Thoracic aorta (tissue), 2 donors: ENCODE measurements around the gene TBL1Y. TPM values are rescaled to one million over a fixed set of nuclear protein-coding genes. Genes with fewer than 3 reads are reported as not detected.

ENCODE experiments used
- ATAC-seq: fragments of 150-250 bp; one replicate; pipeline ENCODE4 v1.8.0; 2017; ENCODE audit warnings: low read depth; ENCODE audit not compliant: insufficient number of reproducible peaks, low FRiP score
- DNase-seq: peaks from one replicate; pipeline ENCODE4 v3.0.0-alpha.2; 2020; ENCODE audit warnings: low spot score
- H3K27ac ChIP-seq, 2 donors: fragments of 200-600 bp; sonication (generic); 1 replicate in 1 of 2; 2 replicates in 1 of 2; pipeline ENCODE4 v1.5.1; 2016; ENCODE audit warnings: mild to moderate bottlenecking in 2 of 2, moderate library complexity in 2 of 2
- H3K27me3 ChIP-seq: fragments of 200-600 bp; sonication (generic); replicated peaks from 2 replicates; pipeline ENCODE4 v1.6.0; 2016; ENCODE audit warnings: mild to moderate bottlenecking; ENCODE audit not compliant: insufficient read depth
- H3K36me3 ChIP-seq: fragments of 200-600 bp; sonication (generic); one replicate; pipeline ENCODE4 v1.5.1; 2016
- H3K4me1 ChIP-seq, 2 donors: fragments of 200-600 bp; sonication (generic); 1 replicate in 1 of 2; 2 replicates in 1 of 2; pipeline versions ENCODE4 v1.5.1 to v1.6.0; 2016; ENCODE audit warnings: low read depth in 2 of 2, mild to moderate bottlenecking in 1 of 2; ENCODE audit not compliant: control insufficient read depth in 1 of 2
- H3K4me3 ChIP-seq: fragments of 200-600 bp; sonication (generic); 2 replicates; pipeline ENCODE4 v1.5.1; 2016; ENCODE audit warnings: mild to moderate bottlenecking
- H3K9me3 ChIP-seq: fragments of 200-600 bp; sonication (generic); 2 replicates; pipeline ENCODE4 v1.5.1; 2016
- total RNA-seq, 2 donors: library from RNA; depleted of rRNA; stranded (reverse); fragments of >200 nt; gene quantifications; one replicate each; pipeline versions ENCODE4 v1.1.0 to v1.2.3, GENCODE V29; 2016
- TF ChIP-seq, protein P1 (sequence below): fragments of 200-600 bp; sonication (generic); IDR thresholded peaks from one replicate; pipeline ENCODE4 v1.5.1; 2019; ENCODE audit warnings: antibody characterized with exemption

TBL1Y gene
- total RNA-seq, 2 donors from 2014 or later: 0.27 to 0.28 TPM

DNA sequence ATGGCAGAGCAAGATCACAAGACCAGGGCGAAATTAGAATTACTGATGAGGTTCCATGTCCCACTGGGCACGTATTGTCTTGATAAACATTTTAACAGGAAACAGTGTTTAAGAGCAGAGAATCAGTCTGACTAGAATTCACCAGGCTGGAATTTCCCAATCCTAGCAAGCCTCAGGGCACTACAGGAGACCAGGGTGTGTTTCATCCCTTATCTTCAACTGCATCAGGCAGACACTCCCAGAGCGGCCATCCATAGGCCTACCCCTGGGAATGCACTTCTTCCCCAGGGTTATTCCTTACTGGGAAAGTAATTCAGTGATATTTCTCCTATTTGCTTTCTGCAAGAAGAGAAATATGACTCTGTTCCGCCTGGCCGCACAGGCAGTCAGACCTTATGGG, 205.4 kb downstream of the TBL1Y start:
- ATAC-seq: no peak
- H3K9me3 ChIP-seq: no peaks in the 10 kb centered on the region
- no peak overlapping the region for H3K27ac ChIP-seq
- TF ChIP-seq, protein P1, sequence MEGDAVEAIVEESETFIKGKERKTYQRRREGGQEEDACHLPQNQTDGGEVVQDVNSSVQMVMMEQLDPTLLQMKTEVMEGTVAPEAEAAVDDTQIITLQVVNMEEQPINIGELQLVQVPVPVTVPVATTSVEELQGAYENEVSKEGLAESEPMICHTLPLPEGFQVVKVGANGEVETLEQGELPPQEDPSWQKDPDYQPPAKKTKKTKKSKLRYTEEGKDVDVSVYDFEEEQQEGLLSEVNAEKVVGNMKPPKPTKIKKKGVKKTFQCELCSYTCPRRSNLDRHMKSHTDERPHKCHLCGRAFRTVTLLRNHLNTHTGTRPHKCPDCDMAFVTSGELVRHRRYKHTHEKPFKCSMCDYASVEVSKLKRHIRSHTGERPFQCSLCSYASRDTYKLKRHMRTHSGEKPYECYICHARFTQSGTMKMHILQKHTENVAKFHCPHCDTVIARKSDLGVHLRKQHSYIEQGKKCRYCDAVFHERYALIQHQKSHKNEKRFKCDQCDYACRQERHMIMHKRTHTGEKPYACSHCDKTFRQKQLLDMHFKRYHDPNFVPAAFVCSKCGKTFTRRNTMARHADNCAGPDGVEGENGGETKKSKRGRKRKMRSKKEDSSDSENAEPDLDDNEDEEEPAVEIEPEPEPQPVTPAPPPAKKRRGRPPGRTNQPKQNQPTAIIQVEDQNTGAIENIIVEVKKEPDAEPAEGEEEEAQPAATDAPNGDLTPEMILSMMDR: no peak
- H3K36me3 ChIP-seq: no peaks in the 10 kb centered on the region
- no peaks in the 10 kb centered on the region for H3K4me1 ChIP-seq
- H3K27me3 ChIP-seq: no peaks in the 10 kb centered on the region
- DNase-seq: no peak
- H3K4me3 ChIP-seq: no peak overlapping the region

DNA sequence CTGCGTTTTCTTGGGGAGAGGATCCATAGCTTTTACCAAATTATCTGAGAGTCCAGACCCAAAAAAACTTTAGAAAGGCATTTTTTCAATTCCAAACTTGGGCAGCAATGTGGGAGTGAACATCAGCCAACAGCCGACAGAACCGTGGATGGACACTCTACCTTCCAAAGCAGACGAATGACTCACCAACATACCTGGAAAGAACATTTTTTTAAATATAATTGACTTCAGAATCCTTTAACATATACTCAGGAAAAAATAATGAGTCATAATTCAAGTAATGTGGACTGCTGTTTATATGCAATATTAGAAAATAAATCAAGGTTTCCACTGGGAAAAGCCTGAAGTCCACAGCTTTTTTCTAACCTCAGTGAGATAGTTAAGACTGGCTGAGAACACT, 211.7 kb downstream of the TBL1Y start:
- Histone ChIP-seq H3K9me3 (no peaks in the 10 kb centered on the region), H3K27me3 (no peaks in the 10 kb centered on the region), H3K27ac (no peak overlapping the region), H3K36me3 (no peaks in the 10 kb centered on the region), H3K4me3 (no peak overlapping the region), H3K4me1 (no peaks in the 10 kb centered on the region)
- DNase-seq: no peak
- TF ChIP-seq, protein P1: no peak
- ATAC-seq: no peak

DNA sequence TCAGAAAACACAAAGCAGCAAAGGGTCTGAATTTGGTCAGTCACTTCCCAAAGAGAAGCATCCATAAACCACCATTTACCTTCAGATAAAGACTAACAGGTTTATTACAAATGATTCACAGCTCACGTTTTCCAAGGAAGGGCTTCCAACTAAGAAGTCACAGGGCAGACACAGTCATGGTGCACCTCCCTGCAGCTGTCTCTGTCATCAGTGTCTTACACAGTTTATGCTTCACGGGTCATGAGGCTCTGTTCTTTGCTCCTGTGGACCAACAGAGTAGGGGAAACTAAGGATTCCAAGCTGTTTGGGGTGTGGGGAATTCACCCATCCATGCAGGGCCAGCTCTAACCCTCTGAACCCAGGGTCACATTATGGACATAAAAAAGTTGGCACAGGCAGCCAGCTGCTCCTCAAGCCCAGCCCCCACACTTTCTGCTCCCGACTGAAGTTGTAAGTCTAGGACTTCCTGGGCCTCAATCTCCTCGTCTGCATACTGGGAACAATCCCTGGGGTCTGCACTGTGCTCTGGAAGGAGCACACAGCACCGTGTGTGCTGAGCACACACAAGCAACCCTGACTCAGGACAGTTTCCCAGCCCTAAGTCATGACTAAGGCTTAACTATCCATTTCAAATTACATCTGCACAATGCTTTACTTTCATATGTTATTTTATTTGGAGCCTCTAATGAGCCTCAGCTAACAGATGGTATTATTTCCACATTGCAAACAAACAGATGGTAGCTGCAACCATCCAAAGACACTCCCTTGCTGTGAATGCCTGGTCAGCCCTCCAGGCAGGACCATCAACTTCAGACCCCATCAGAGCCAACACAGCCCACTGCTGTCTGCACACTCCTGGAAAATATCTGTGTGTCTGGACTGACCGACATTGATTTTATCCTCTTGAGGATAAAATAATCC, 214.9 kb downstream of the TBL1Y start:
- Histone ChIP-seq H3K27ac (no peak overlapping the region), H3K27me3 (no peaks in the 10 kb centered on the region), H3K36me3 (no peaks in the 10 kb centered on the region), H3K4me3 (no peak overlapping the region), H3K4me1 (no peaks in the 10 kb centered on the region), H3K9me3 (no peaks in the 10 kb centered on the region)
- TF ChIP-seq, protein P1: no peak
- ATAC-seq: no peak
- DNase-seq: no peak

DNA sequence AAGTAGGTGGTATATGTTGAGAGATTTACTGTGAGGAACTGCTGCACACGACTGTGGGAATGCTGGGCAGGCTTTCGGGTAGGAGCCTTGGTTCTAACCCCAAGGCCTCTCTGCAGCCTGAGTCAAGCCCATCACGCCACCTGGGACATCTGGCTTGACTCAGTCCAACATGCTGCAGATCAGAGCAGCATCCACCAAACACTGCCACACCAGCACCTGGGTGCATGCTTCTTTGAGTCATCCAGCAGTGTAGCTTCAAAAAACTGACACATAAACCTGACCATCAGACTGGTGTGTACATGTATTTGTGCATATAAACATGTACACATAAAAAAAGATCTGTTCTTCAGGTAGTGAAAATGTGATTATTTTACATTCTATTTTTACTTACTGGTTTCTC, 217.7 kb downstream of the TBL1Y start:
- Histone ChIP-seq H3K4me1 (no peaks in the 10 kb centered on the region), H3K27ac (no peak overlapping the region), H3K27me3 (no peaks in the 10 kb centered on the region), H3K36me3 (no peaks in the 10 kb centered on the region), H3K4me3 (no peak overlapping the region), H3K9me3 (no peaks in the 10 kb centered on the region)
- DNase-seq: no peak
- TF ChIP-seq, protein P1: no peak
- no peak for ATAC-seq

Other genes starting within 250 kb of the TBL1Y start
- not detected for gene AMELY, start 1.1 kb downstream of the TBL1Y start, total RNA-seq